ENCODE measurements around the gene SDCCAG8. TPM values are rescaled to one million over a fixed set of nuclear protein-coding genes. Genes with fewer than 3 reads are reported as not detected.

SDCCAG8 gene
- total and polyA plus RNA-seq, 2 experiments from 2014 or later = 28.0 to 66.7 TPM

GRCh38 chr1:243483952-243484351, 228.1 kb downstream of the SDCCAG8 start (continued):
- TF ChIP-seq, protein P1, sequence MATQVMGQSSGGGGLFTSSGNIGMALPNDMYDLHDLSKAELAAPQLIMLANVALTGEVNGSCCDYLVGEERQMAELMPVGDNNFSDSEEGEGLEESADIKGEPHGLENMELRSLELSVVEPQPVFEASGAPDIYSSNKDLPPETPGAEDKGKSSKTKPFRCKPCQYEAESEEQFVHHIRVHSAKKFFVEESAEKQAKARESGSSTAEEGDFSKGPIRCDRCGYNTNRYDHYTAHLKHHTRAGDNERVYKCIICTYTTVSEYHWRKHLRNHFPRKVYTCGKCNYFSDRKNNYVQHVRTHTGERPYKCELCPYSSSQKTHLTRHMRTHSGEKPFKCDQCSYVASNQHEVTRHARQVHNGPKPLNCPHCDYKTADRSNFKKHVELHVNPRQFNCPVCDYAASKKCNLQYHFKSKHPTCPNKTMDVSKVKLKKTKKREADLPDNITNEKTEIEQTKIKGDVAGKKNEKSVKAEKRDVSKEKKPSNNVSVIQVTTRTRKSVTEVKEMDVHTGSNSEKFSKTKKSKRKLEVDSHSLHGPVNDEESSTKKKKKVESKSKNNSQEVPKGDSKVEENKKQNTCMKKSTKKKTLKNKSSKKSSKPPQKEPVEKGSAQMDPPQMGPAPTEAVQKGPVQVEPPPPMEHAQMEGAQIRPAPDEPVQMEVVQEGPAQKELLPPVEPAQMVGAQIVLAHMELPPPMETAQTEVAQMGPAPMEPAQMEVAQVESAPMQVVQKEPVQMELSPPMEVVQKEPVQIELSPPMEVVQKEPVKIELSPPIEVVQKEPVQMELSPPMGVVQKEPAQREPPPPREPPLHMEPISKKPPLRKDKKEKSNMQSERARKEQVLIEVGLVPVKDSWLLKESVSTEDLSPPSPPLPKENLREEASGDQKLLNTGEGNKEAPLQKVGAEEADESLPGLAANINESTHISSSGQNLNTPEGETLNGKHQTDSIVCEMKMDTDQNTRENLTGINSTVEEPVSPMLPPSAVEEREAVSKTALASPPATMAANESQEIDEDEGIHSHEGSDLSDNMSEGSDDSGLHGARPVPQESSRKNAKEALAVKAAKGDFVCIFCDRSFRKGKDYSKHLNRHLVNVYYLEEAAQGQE (IDR thresholded peaks at IDR 0.05; ENCODE audit: unreplicated experiment) = no peak
- TF ChIP-seq EZH2phosphoT487 (IDR thresholded peaks at IDR 0.05; ENCODE audit: unreplicated experiment) (no peak), EZH2 (IDR thresholded peaks at IDR 0.05; ENCODE audit: low read depth, unreplicated experiment) (no peak), NANOG (IDR thresholded peaks at IDR 0.05; ENCODE audit: borderline replicate concordance) (no peak)
- TF ChIP-seq, protein P2, sequence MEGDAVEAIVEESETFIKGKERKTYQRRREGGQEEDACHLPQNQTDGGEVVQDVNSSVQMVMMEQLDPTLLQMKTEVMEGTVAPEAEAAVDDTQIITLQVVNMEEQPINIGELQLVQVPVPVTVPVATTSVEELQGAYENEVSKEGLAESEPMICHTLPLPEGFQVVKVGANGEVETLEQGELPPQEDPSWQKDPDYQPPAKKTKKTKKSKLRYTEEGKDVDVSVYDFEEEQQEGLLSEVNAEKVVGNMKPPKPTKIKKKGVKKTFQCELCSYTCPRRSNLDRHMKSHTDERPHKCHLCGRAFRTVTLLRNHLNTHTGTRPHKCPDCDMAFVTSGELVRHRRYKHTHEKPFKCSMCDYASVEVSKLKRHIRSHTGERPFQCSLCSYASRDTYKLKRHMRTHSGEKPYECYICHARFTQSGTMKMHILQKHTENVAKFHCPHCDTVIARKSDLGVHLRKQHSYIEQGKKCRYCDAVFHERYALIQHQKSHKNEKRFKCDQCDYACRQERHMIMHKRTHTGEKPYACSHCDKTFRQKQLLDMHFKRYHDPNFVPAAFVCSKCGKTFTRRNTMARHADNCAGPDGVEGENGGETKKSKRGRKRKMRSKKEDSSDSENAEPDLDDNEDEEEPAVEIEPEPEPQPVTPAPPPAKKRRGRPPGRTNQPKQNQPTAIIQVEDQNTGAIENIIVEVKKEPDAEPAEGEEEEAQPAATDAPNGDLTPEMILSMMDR (conservative IDR thresholded peaks at IDR 0.05; ENCODE audit: low read depth in 2 of 2) = no peak
- TF ChIP-seq, protein P3, sequence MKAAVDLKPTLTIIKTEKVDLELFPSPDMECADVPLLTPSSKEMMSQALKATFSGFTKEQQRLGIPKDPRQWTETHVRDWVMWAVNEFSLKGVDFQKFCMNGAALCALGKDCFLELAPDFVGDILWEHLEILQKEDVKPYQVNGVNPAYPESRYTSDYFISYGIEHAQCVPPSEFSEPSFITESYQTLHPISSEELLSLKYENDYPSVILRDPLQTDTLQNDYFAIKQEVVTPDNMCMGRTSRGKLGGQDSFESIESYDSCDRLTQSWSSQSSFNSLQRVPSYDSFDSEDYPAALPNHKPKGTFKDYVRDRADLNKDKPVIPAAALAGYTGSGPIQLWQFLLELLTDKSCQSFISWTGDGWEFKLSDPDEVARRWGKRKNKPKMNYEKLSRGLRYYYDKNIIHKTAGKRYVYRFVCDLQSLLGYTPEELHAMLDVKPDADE (IDR thresholded peaks at IDR 0.05) = no peak

DNA sequence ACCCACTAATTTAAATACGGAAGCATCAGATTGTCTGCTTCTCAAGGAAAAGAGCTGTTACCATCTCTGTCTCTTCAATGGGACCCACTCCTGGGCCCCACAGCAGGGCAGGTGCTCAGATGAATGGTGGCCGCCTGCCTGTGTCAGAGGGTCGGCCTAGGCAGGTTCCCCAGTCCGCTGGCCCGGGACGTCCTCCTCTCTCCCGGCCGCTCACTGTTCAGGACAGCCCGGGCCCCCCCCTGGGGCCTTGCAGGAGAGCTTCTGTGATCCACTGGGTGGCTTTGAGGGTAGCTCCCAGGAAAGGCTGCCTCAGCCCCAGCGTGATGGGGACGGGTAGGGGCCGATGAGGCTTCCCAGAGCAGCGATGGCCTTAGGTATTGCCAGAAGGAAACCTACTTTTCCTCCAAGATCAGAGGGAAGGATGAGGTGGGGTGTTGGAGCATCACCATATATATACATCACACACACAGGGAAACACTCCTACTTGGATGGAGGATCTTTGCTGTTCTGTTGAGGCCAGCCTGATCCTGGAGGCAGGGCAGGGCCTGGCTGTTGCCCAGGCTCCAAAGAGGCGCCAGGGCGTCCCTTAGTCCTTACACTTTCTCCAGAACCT, 231.3 kb downstream of the SDCCAG8 start:
- H3K4me1 ChIP-seq (ENCODE audit: insufficient read depth) = peaks cover 49% of the 10 kb centered on the region
- H3F3A ChIP-seq (replicated peaks; ENCODE audit: low read depth) = peaks cover 35% of the 10 kb centered on the region
- no peaks in the 10 kb centered on the region for H4K20me1 ChIP-seq (replicated peaks; ENCODE audit: insufficient read depth)
- DNase-seq (ENCODE audit: low spot score) = no peak
- H3K79me2 ChIP-seq (replicated peaks; ENCODE audit: insufficient read depth) = no peaks in the 10 kb centered on the region
- H3K4me3 ChIP-seq = no peak overlapping the region
- ATAC-seq = no peak
- H3K36me3 ChIP-seq (ENCODE audit: insufficient read depth) = no peaks in the 10 kb centered on the region
- Mint-ChIP-seq H3K4me1 (peaks cover 54% of the 10 kb centered on the region), H3K27ac (no peak overlapping the region), H3K36me3 (ENCODE audit: low read depth) (no peaks in the 10 kb centered on the region), H3K9me3 (no peaks in the 10 kb centered on the region; the same call in 1 of the 3 replicates), H3K4me3 (no peak overlapping the region), H3K27me3 (ENCODE audit: insufficient read depth, low read depth, poor library complexity) (peaks cover 8% of the 10 kb centered on the region)
- H3K4me2 ChIP-seq = 0 out of 2 replicates have a peak overlapping the region, but pooled peaks have one; percentile 48
- H3K27me3 ChIP-seq (ENCODE audit: insufficient read depth) = no peaks in the 10 kb centered on the region
- no peak overlapping the region for H2AFZ ChIP-seq
- no peaks in the 10 kb centered on the region for H3K9me2 ChIP-seq (ENCODE audit: insufficient read depth)
- H3K27ac ChIP-seq (ENCODE audit: low read depth) = no peak overlapping the region
- TF ChIP-seq POLR2AphosphoS5 (IDR thresholded peaks at IDR 0.05; ENCODE audit: low read depth) = no peak; the same call in 1 of the 2 replicates
- no peak for TF ChIP-seq ZNF462 (CRISPR knock-in tag; IDR thresholded peaks at IDR 0.05)
- TF ChIP-seq STAT1 (IDR thresholded peaks at IDR 0.05; ENCODE audit: unreplicated experiment) = no peak
- TF ChIP-seq ZNF331 (CRISPR knock-in tag; IDR thresholded peaks at IDR 0.05; ENCODE audit: low read depth) = no peak

Measured in GM23338 (cell line).